Stimulated activated CD8-positive, alpha-beta memory T cell treated with anti-CD3 and anti-CD28 coated beads, Interleukin-2, amount 100 ng/mL, for 1 hour (primary cell): ENCODE results near the gene GRIK4.
A peak's percentile ranks its signal among the peaks of the same experiment; 100 is the strongest.

Experiments used
- DNase-seq, 2 donors: peaks; one replicate each; pipeline ENCODE4 v3.0.0-alpha.2; 2020; ENCODE audit warnings: low read depth in 2 of 2

The GRIK4 gene

DNA sequence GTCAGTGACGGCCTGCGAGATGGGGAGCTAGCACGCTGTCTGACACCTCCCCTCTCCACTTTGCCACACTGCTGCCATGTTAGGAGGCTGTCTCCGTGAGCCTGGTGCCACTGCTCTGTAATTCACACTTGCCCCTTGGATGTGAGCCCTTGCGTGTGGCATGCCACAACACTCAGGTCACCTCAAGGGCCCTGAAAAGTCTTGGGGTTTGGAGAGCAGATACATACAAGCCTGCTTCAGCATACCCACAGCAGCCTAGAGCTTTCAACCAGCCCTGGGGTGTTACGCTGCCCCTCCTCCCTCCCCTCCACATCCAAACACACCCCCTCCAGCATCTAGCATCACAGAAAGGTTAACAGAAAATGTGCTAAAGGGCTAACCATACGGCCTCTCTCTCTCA, 442.8 kb downstream of the GRIK4 start:
- DNase-seq: no peak

DNA sequence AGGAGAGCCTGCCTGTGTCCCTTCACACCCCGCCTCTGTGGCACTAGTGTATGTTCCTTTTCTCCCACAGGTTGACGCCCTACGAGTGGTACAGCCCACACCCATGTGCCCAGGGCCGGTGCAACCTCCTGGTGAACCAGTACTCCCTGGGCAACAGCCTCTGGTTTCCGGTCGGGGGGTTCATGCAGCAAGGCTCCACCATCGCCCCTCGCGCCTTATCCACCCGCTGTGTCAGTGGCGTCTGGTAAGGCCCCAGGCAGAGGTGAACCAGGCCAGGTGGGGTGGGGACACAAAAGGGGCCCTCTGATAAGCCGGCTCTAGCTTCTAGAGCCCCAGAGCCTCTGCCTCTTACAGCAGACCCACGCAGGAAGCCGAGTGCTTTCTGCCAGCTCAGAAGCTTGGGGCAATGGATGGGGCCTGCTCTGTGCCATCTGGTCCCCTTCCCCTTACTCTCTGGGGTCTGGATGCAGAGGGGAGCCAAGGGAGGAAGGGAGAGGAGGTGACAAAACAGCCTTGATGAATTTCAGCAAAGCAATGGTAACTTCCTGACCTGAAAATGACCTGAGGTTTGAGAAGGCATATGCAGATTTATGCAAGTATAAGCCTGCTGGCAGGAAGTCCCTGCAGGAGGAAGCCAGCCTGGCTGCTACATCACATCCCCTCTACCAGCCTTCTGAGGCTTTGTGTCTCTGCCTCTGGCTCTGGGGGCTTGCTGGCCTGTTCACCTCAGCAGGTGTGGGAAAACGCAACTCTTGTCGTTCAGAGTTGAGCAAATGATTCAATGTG, 445.4 kb downstream of the GRIK4 start:
- no peak for DNase-seq

GRCh38 chr11:120958185-120958584, 446.6 kb downstream of the GRIK4 start:
- DNase-seq: no peak

DNA sequence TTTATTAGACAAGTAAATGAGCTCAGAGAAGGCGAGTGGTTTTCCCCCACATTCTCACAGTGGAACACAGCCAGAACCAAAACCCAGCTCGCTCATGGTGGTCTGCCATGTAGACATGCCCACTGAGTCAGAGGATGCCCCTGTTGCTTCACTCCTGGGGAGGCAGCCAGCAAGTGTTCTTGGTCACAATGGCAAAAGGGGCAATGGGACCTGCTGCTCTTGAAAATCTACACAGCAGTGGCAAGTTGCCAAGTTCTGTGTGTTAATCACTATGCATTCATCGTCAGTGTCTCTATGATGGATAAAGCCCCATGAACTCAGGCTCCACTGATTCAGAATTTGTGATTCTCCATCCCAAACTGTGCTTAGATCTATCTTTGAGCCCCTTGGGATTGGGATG, 447.6 kb downstream of the GRIK4 start:
- no peak for DNase-seq

DNA sequence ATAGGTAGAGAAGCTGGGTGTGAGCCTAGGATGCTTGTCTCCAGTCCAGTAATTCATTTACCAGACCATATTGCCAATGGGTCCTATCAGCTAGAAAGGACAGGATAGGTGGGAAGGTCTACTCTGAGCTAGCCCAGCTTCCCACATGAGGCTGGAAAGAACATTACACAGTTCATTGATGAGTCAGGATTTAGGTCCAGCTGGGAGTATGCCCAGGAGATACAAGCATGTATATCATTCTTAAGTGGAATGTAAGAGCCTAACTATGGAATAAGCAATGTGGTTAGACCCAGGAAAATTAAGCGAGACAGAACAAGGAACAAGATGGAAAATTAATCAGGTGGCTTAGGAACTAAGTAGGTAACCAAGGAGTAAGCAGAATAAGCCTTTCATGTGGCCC, 453.3 kb downstream of the GRIK4 start:
- DNase-seq: no peak

- no peak for DNase-seq
Measured at GRCh38 chr11:120966840-120967239, 455.3 kb downstream of the GRIK4 start.

DNA sequence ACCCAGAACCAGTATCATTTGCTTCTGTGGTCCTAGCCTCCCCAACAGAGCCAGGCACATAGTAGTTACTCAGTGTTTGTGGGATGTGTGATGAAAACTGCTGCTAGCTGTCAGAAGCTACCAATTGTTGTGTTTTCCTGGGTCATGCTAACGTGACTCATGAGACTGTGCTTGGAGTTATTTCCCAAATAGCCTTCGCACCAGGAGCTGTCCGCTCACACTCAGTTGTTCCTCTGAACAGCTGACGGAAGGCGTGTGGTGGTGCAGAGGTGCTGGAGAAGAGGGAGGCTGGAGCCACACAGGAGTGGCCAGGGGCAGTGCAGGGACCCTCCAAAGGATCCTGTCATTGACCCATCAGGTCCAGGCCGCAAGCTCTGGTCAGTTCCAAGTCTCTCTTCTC, 458.4 kb downstream of the GRIK4 start:
- no peak for DNase-seq

DNA sequence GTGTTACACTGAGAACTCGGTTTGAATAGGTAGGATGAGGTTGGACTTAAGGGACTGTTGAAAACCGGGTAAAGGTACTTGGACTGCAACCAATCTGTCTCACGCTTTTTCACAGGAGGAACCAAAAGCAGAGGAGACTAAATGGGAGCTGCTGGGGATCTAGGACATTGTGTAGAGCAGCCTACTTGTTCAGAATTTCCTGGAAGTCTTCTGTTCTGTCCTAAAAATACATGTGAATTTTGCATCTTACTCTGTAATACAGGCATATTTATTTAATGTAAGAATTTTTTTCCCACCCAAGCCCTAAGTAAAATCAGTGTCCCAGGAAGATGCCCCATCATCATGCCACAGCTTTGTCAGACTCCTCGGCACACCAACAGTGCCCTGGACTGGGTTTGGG, 460.3 kb downstream of the GRIK4 start:
- DNase-seq: no peak

- no peak for DNase-seq
Measured at GRCh38 chr11:120972621-120973020, 461.1 kb downstream of the GRIK4 start.

DNA sequence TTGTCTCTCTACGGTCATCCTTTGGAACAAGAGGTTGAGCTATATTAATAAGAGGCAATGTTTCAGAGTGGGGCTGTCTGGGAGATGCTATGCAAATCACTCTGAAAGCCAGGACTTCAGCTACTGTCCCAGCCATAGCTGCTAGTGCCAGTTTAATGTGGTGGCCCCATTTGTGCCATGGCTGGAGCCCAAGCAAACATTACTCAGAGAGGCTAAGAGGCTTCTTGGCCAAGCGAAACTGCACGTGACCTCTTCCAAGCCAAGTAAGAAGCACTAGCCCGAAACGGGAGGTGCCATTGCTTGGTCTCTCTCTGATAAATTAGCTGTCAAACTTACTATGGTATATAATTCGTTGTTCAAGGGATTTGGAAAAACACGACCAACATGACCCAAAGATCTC, 462.0 kb downstream of the GRIK4 start:
- DNase-seq: no peak

- DNase-seq: no peak
Measured at GRCh38 chr11:120974466-120974865, 462.9 kb downstream of the GRIK4 start.

DNA sequence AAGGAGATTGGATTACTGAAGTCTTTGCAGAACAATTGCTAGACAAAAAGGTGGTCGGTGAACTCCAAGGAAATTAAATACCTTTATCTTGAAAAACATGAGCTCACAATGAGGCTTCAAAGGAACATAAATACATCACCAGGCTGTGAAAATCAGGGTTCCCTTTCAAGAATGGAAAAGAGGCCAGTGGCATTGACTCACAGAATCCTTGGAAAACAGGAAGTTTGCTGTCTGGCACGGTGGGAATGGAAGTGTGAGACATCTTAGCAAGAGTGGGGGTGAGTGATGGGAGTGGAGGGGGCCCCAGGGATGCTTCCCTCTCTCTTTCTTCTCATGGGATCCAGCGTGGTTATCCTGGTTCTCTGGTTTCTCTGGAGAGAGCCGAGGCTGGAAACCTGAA, 463.4 kb downstream of the GRIK4 start:
- no peak for DNase-seq

- no peak for DNase-seq
Measured at GRCh38 chr11:120977266-120978137, 466.0 kb downstream of the GRIK4 start.

GRCh38 chr11:120978701-120979100, 467.2 kb downstream of the GRIK4 start:
- DNase-seq: no peak

DNA sequence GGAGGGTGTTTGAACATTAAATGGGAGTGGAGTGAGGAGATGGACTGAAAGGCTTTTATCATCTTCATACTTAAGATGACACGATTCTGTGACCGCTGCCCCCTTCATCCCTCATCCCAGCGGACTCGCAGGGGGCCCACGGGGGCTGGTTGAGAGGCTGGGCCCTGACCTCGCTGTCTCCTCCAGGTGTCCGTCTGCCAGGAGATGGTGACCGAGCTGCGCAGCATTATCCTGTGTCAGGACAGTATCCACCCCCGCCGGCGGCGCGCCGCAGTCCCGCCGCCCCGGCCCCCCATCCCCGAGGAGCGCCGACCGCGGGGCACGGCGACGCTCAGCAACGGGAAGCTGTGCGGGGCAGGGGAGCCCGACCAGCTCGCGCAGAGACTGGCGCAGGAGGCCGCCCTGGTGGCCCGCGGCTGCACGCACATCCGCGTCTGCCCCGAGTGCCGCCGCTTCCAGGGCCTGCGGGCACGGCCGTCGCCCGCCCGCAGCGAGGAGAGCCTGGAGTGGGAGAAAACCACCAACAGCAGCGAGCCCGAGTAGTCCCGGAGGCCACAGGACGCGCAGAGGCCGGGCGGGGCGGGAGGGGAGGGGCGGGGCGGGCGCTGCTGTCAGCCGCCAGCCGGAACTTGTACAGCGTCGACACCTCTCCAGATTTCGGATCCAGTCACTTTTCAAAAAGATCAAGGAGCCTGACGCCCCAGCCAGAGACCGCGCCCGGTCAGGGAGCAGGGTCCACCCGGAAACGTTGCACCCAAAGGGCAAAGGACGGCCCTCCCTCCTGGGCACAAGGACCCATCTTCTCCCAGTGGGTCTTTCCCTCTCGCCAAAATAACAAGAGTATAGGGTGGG, 474.4 kb downstream of the GRIK4 start:
- DNase-seq: peak in 1 of 2 donors; percentile 2

DNA sequence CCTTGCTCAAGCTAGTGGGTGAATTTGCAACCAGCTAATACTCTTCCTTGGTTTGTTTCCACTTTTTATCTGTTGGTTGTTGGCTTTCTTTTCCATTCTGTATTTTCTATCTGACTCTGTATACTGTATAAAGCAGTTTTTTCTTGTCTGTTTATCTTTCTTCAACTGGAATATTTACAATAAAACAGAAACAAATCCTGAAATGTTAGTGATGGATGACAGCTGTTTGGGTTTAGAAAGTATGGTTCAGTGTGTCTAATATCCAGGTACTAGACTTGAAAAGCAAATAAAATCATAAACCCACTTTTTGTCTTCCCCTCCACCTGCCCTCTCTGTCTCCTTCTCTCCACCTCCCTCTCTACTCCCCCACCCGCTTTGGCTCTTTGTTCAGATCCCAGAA, 477.1 kb downstream of the GRIK4 start:
- no peak for DNase-seq

GRCh38 chr11:120991830-120992686, 480.5 kb downstream of the GRIK4 start:
- no peak for DNase-seq

GRCh38 chr11:120994091-120994859, 482.7 kb downstream of the GRIK4 start:
- DNase-seq: no peak

DNA sequence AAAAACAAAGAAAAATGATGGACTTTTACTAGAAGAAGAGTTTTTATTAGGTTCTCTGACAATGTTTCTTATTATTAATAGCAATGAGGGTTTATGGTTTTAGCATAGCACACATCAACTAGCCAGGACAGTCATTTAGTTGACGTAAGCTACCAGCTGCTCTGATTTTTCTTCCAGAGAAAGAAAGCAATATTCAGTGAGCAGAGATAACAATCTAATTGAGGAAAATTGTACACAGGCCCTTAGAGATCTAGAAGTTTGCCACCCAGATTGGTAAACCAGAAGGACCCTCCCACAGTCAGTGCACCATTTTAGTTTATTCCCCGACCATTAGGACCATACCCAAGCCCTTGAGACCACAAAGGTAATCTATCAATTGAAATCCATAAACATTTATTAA, 483.6 kb downstream of the GRIK4 start:
- no peak for DNase-seq

- no peak for DNase-seq
Measured at GRCh38 chr11:120996973-120997372, 485.4 kb downstream of the GRIK4 start.
